ENCODE results near the gene PRR15L.
A peak's percentile ranks its signal among the peaks of the same experiment; 100 is the strongest.

Gene PRR15L

DNA sequence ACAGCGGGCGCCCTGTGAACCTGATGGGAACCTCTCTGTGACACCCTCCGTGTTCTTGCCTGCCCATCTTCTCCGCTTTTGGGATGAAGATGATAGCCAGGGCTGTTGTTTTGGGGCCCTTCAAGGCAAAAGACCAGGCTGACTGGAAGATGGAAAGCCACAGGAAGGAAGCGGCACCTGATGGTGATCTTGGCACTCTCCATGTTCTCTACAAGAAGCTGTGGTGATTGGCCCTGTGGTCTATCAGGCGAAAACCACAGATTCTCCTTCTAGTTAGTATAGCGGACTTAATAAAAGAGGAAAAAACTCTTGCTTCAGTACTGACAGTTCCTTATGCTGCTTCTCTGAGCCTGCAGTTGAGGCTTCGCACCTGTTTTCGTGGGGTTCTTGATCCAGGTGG is 23.8 kb upstream of the PRR15L start:
- H3K4me1 Mint-ChIP-seq (ENCODE audit: low read depth): peaks cover 11% of the 10 kb centered on the region
- H3K9me3 Mint-ChIP-seq: no peaks in the 10 kb centered on the region
- peaks cover 50% of the 10 kb centered on the region for H3K36me3 Mint-ChIP-seq (ENCODE audit: low read depth)
- H3K27me3 Mint-ChIP-seq (ENCODE audit: low read depth): no peaks in the 10 kb centered on the region
- DNase-seq (ENCODE audit: low spot score): no peak
- H3K27ac Mint-ChIP-seq: no peak overlapping the region
- H3K4me3 Mint-ChIP-seq: peak overlapping the region; percentile 22

- H3K27ac Mint-ChIP-seq: no peak overlapping the region
- H3K27me3 Mint-ChIP-seq (ENCODE audit: low read depth): no peaks in the 10 kb centered on the region
- H3K4me1 Mint-ChIP-seq (ENCODE audit: low read depth): peaks cover 11% of the 10 kb centered on the region
- DNase-seq (ENCODE audit: low spot score): no peak
- no peaks in the 10 kb centered on the region for H3K9me3 Mint-ChIP-seq
- H3K4me3 Mint-ChIP-seq: no peak overlapping the region
- peaks cover 50% of the 10 kb centered on the region for H3K36me3 Mint-ChIP-seq (ENCODE audit: low read depth)
These were observed 22.9 kb upstream of the PRR15L start for GRCh38 chr17:47980541-47980940.

- Mint-ChIP-seq H3K4me3 (no peak overlapping the region), H3K27ac (no peak overlapping the region), H3K27me3 (ENCODE audit: low read depth) (no peaks in the 10 kb centered on the region), H3K4me1 (ENCODE audit: low read depth) (peaks cover 10% of the 10 kb centered on the region), H3K36me3 (ENCODE audit: low read depth) (peaks cover 52% of the 10 kb centered on the region), H3K9me3 (no peaks in the 10 kb centered on the region)
- peak; percentile 15 for DNase-seq (ENCODE audit: low spot score)
These were observed 20.6 kb upstream of the PRR15L start for GRCh38 chr17:47978324-47978723.

DNA sequence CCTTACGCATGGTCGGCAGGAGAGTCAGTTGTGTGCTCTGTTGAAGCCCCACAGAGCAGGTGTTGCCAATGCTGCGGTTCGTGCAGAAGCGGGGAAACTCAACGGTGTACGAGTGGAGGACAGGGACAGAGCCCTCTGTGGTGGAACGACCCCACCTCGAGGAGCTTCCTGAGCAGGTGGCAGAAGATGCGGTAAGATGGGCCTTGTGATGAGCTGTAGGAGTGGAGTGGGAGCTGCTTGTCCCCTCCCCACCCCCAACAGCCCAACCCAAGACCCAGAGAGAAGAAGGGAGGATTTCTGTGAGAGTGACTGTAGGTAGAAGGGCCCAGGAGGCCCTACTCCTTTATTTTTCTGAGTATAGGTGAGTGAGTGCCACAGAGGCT is 18.1 kb upstream of the PRR15L start:
- DNase-seq (ENCODE audit: low spot score): no peak
- H3K36me3 Mint-ChIP-seq (ENCODE audit: low read depth): peaks cover 47% of the 10 kb centered on the region
- peaks cover 13% of the 10 kb centered on the region for H3K4me1 Mint-ChIP-seq (ENCODE audit: low read depth)
- H3K27me3 Mint-ChIP-seq (ENCODE audit: low read depth): no peaks in the 10 kb centered on the region
- H3K4me3 Mint-ChIP-seq: no peak overlapping the region
- no peaks in the 10 kb centered on the region for H3K9me3 Mint-ChIP-seq
- no peak overlapping the region for H3K27ac Mint-ChIP-seq

- no peaks in the 10 kb centered on the region for H3K27me3 Mint-ChIP-seq (ENCODE audit: low read depth)
- H3K9me3 Mint-ChIP-seq: no peaks in the 10 kb centered on the region
- peaks cover 14% of the 10 kb centered on the region for H3K4me1 Mint-ChIP-seq (ENCODE audit: low read depth)
- no peak overlapping the region for H3K4me3 Mint-ChIP-seq
- DNase-seq (ENCODE audit: low spot score): no peak
- no peak overlapping the region for H3K27ac Mint-ChIP-seq
- H3K36me3 Mint-ChIP-seq (ENCODE audit: low read depth): peaks cover 42% of the 10 kb centered on the region
These were observed 17.6 kb upstream of the PRR15L start for GRCh38 chr17:47975189-47975822.

DNA sequence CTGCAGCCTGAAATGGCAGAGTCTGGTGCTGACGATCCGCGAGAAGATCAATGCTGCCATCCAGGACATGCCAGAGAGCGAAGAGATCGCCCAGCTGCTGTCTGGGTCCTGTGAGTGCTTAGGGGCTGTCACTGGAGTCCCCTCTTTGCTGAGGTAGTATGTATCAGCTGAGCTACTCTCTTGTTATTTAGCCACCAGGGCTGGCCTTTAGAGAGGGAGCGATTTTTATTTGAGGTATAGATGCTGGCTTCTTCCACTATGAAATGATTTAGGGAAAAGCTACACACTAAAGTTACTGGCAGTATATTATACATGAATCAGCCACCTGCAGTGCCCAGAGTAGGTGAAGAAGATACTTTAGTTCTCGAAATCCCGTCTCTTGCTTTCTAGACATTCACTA is 15.9 kb upstream of the PRR15L start:
- no peaks in the 10 kb centered on the region for H3K27me3 Mint-ChIP-seq (ENCODE audit: low read depth)
- H3K36me3 Mint-ChIP-seq (ENCODE audit: low read depth): peaks cover 27% of the 10 kb centered on the region
- peak overlapping the region; percentile 28 for H3K4me3 Mint-ChIP-seq
- H3K9me3 Mint-ChIP-seq: no peaks in the 10 kb centered on the region
- no peak for DNase-seq (ENCODE audit: low spot score)
- no peak overlapping the region for H3K27ac Mint-ChIP-seq
- H3K4me1 Mint-ChIP-seq (ENCODE audit: low read depth): peaks cover 21% of the 10 kb centered on the region

DNA sequence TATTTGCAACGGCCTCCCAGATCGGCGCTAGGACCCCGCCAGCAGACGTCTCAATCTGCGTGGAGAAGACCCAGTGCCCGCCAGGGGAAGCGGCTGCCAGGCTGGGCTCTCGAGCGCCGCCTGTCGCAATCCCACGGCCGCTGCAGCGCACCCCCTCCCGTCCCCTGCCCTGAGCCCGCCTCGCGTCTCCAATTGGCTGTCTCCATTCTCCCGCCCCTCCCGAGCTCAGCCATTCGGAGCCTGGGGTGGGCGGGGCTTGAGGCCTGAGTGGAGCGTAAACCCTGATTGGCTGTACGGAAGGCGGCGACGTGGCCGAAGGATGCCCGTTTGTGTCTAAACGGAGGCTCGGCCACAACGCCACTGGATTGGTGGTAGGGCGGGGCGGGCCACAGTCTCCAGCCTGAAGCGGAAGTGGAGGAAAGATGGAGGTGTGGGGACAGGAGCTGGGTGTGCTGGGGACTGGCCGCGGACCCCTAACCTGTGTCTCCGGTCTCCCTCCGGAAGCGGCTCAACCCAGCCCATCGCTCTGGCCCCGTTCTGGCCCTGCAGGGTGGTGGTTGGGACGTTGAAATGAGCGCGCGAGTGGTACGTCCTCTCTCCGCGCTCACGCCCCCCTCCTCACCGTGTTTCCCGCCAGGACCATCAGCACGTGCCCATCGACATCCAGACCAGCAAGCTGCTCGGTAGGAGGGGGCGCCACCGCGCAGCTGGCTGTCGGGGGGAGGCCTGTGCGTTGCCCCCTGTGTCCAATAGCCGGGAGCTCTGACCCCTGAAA is 13.2 kb upstream of the PRR15L start, which contains the start of gene CDK5RAP3:
CDK5RAP3 (plus strand) TSS at position 389 of the 775 bp plus-strand sequence; CDS start at position 423, 34 bp downstream.
- no peaks in the 10 kb centered on the region for H3K9me3 Mint-ChIP-seq
- H3K27me3 Mint-ChIP-seq (ENCODE audit: low read depth): no peaks in the 10 kb centered on the region
- peaks cover 21% of the 10 kb centered on the region for H3K4me1 Mint-ChIP-seq (ENCODE audit: low read depth)
- H3K4me3 Mint-ChIP-seq: peak within 1 kb of the TSS; percentile 94
- DNase-seq (ENCODE audit: low spot score): peak; percentile 100
- H3K36me3 Mint-ChIP-seq (ENCODE audit: low read depth): peaks cover 16% of the 10 kb centered on the region
- H3K27ac Mint-ChIP-seq: peak within 1 kb of the TSS; percentile 91

DNA sequence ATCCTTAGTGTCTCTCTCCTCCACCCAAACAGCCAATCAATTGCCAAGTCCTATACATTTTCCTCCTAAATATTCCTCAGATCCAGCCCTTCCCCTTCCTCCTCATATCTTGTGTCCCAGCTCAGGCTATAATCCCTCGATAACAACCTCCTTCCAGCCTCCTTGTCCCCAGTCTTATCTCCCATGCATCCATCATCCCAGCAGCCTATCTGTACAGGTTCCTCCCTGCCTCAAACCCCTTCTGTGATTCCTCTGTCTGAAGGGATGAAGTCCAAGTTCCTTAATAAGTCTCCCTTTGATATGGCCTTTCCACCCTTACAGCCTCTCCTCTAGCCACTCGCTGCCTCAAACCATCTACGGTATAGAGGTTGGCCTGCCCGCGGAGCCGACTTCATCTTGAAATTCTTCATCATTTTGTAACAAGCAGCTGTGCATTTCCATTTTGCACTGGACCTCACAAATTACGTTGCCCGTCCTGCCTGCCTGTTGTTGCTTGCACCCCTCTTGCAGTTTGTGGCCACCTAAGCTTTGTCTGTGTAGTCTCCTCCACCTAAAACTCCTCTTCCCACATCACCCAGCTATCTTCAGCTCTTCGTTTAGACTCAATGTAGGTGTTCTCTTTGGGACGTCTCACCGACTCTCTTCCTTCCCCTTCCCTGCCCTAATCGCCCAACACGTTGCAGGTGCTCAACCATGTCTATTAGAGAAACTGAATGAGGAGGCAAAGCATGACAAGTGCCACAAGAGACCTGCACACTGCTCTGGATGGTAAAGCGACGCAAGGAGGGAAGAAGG is 12.4 kb upstream of the PRR15L start:
- Mint-ChIP-seq H3K27me3 (ENCODE audit: low read depth) (no peaks in the 10 kb centered on the region), H3K4me1 (ENCODE audit: low read depth) (peaks cover 21% of the 10 kb centered on the region), H3K9me3 (no peaks in the 10 kb centered on the region), H3K27ac (peak overlapping the region; percentile 44), H3K4me3 (peak overlapping the region; percentile 94), H3K36me3 (ENCODE audit: low read depth) (peaks cover 11% of the 10 kb centered on the region)
- DNase-seq (ENCODE audit: low spot score): peak; percentile 6

DNA sequence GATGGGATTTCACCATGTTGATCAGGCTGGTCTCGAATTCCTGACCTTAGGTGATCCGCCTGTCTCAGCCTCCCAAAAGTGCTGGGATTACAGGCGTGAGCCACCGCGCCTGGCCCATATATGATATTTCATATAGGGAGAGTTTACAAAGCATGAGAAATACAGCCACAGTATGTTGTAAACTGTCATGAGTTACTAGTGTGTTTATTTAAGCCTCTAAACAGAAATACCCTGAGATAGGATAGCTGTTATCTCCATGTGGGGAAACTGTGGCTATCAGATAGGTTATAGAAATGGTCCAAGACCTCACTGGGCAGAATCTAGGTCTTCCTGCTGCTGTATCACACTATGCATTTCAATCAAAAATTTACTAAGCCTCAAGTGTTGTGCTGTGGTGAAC is 11.2 kb upstream of the PRR15L start:
- Mint-ChIP-seq H3K4me1 (ENCODE audit: low read depth) (peaks cover 21% of the 10 kb centered on the region), H3K36me3 (ENCODE audit: low read depth) (peaks cover 1% of the 10 kb centered on the region), H3K9me3 (no peaks in the 10 kb centered on the region), H3K27ac (no peak overlapping the region), H3K4me3 (no peak overlapping the region), H3K27me3 (ENCODE audit: low read depth) (no peaks in the 10 kb centered on the region)
- DNase-seq (ENCODE audit: low spot score): no peak

- peaks cover 18% of the 10 kb centered on the region for H3K4me1 Mint-ChIP-seq (ENCODE audit: low read depth)
- no peak for DNase-seq (ENCODE audit: low spot score)
- no peak overlapping the region for H3K27ac Mint-ChIP-seq
- H3K4me3 Mint-ChIP-seq: no peak overlapping the region
- H3K27me3 Mint-ChIP-seq (ENCODE audit: low read depth): no peaks in the 10 kb centered on the region
- no peaks in the 10 kb centered on the region for H3K9me3 Mint-ChIP-seq
- no peaks in the 10 kb centered on the region for H3K36me3 Mint-ChIP-seq (ENCODE audit: low read depth)
These were observed 10.0 kb upstream of the PRR15L start for GRCh38 chr17:47967607-47968252.

DNA sequence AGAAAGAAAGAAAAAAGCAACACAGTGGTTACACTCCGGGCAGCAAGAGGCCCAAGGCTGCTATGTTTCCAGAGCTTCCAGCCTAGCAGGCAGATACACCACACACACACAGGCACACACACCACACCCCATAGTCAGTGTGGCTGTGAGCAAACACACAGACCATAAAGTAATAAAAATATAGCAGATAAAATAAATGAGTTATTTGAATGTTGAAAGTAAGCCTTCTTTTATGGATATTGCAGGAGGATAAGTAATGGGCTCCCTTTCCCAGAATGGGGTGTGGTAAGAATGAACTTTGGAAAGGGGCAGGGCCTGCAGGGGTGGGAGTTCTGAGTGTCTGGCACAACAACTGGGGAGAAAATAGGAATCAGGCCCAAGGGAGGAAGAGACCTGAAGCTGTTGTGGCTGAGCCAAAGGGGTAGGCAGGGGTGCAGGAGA is 8.4 kb upstream of the PRR15L start:
- Mint-ChIP-seq H3K27ac (no peak overlapping the region), H3K36me3 (ENCODE audit: low read depth) (no peaks in the 10 kb centered on the region), H3K27me3 (ENCODE audit: low read depth) (no peaks in the 10 kb centered on the region), H3K4me1 (ENCODE audit: low read depth) (peaks cover 9% of the 10 kb centered on the region), H3K4me3 (no peak overlapping the region), H3K9me3 (no peaks in the 10 kb centered on the region)
- no peak for DNase-seq (ENCODE audit: low spot score)

DNA sequence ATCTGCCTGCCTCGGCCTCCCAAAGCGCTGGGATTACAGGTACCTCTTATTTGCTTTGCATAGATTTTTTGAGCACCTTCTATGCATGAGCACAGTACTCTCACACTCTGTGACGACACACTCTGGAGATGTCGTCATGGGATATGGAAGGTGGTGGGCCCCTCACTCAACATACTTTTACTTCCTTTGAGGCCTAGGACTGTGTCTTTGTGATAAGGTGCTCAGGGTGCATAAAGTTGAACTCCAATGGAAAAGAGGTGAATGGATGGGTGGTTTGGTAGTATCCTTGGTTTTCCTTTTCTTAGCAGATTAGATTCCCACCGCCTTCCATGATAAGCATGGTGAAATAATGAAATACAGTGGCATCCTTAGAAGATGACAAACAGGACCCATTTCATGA is 7.2 kb upstream of the PRR15L start:
- Mint-ChIP-seq H3K36me3 (ENCODE audit: low read depth) (no peaks in the 10 kb centered on the region), H3K9me3 (no peaks in the 10 kb centered on the region), H3K4me3 (no peak overlapping the region), H3K4me1 (ENCODE audit: low read depth) (peaks cover 2% of the 10 kb centered on the region), H3K27me3 (ENCODE audit: low read depth) (no peaks in the 10 kb centered on the region), H3K27ac (no peak overlapping the region)
- DNase-seq (ENCODE audit: low spot score): no peak

GRCh38 chr17:47962901-47963300 is 5.2 kb upstream of the PRR15L start:
- no peak overlapping the region for H3K27ac Mint-ChIP-seq
- H3K4me3 Mint-ChIP-seq: no peak overlapping the region
- no peak for DNase-seq (ENCODE audit: low spot score)
- H3K27me3 Mint-ChIP-seq (ENCODE audit: low read depth): peaks cover 2% of the 10 kb centered on the region
- no peaks in the 10 kb centered on the region for H3K36me3 Mint-ChIP-seq (ENCODE audit: low read depth)
- no peaks in the 10 kb centered on the region for H3K9me3 Mint-ChIP-seq
- H3K4me1 Mint-ChIP-seq (ENCODE audit: low read depth): no peaks in the 10 kb centered on the region
